ENCODE measurements around the gene LILRB3. TPM values are rescaled to one million over a fixed set of nuclear protein-coding genes. Genes with fewer than 3 reads are reported as not detected.

LILRB3 gene
- total RNA-seq, 4 donors from 2014 or later: 0.34 to 5.7 (median 2.9) TPM

DNA sequence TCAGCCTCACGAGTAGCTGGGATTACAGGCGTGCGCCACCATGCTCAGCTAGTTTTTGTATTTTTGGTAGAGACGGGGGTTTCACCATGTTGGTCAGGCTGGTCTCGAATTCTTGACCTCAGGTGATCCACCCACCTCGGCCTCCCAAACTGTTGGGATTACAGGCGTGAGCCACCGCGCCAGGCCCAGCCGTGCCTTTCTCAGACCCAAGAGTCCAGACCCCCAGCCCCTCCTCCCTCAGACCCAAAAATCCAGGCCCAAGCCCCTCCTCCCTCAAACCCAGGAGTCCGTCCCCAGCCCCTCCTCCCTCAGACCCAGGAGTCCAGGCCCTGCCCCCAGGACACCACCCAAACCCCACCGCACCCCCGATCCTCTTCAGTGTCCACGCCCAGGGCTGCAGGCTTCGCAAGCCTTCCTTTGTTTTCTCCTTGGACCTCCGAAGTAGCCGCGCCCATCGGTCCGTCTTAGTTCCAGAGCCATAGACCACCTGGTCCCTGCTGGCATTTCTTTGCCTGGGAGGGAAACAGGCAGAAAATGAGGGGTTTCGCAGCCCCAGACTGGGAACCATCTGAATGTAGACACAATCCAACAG, 53.6 kb downstream of the LILRB3 start:
- no peak overlapping the region for H3K4me3 ChIP-seq
- WGBS: 83% methylated on average over 21 of the region's 21 CpGs
- DNase-seq (ENCODE audit: low spot score in 2 of 2): no peak

DNA sequence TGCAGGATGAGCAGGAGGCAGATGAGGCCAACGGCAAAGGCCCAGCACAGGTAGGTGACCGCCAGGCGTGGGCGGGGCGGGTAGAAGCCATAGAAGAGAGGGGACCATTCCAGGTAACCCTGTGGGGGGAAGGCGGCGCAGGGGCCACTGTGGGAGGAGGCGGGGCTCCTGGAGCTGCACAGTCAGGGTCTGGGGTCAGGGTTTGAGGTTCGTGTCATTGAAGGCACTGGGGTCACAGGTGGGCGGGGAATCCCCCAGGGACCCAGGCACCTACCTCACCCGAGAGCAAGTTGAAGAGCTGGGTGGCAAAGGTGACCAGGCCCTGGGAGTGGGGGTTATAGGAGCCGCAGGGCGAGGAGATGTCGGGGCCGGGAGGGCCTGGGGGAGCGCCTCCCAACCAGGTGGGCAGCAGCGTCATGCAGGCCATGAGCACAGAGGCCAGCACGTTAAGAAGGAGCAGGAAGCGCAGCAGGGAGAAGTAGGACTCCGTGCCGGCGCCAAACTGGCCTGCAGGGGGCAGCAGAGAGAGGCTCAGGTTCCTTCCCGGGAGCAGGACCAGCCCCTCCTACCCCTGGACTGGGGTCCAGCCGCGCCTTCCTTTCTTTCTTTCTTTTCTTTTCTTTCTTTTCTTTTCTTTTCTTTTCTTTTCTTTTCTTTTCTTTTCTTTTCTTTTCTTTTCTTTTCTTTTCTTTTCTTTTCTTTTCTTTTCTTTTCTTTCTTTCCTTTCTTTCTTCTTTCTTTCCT, 54.5 kb downstream of the LILRB3 start:
- peak; percentile 90 to 95 for DNase-seq (ENCODE audit: low spot score in 2 of 2)
- 34% methylated on average over 17 of the region's 25 CpGs for WGBS
- no peak overlapping the region for H3K27ac ChIP-seq
- no peaks in the 10 kb centered on the region for H3K9me3 ChIP-seq
- no peak overlapping the region for H3K4me3 ChIP-seq
- no peaks in the 10 kb centered on the region for H3K36me3 ChIP-seq
- H3K4me1 ChIP-seq: peaks cover 21% of the 10 kb centered on the region
- peaks cover 3% of the 10 kb centered on the region for H3K27me3 ChIP-seq
- no peak for TF ChIP-seq POLR2AphosphoS5 (IDR thresholded peaks at IDR 0.05)
- no peak for TF ChIP-seq EP300 (IDR thresholded peaks at IDR 0.05)
- no peak for TF ChIP-seq POLR2A (IDR thresholded peaks at IDR 0.05)
- TF ChIP-seq, protein P1, sequence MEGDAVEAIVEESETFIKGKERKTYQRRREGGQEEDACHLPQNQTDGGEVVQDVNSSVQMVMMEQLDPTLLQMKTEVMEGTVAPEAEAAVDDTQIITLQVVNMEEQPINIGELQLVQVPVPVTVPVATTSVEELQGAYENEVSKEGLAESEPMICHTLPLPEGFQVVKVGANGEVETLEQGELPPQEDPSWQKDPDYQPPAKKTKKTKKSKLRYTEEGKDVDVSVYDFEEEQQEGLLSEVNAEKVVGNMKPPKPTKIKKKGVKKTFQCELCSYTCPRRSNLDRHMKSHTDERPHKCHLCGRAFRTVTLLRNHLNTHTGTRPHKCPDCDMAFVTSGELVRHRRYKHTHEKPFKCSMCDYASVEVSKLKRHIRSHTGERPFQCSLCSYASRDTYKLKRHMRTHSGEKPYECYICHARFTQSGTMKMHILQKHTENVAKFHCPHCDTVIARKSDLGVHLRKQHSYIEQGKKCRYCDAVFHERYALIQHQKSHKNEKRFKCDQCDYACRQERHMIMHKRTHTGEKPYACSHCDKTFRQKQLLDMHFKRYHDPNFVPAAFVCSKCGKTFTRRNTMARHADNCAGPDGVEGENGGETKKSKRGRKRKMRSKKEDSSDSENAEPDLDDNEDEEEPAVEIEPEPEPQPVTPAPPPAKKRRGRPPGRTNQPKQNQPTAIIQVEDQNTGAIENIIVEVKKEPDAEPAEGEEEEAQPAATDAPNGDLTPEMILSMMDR (IDR thresholded peaks at IDR 0.05): peak; percentile 57 to 95

More for the DNA sequence above, 53.6 kb downstream of the LILRB3 start:
- H3K9me3 ChIP-seq: no peaks in the 10 kb centered on the region
- no peak overlapping the region for H3K27ac ChIP-seq
- H3K4me1 ChIP-seq: peaks cover 22% of the 10 kb centered on the region
- no peaks in the 10 kb centered on the region for H3K36me3 ChIP-seq
- TF ChIP-seq POLR2A (IDR thresholded peaks at IDR 0.05) (no peak), POLR2AphosphoS5 (IDR thresholded peaks at IDR 0.05) (no peak), EP300 (IDR thresholded peaks at IDR 0.05) (no peak)
- TF ChIP-seq, protein P1 (IDR thresholded peaks at IDR 0.05): no peak
- H3K27me3 ChIP-seq: peaks cover 4% of the 10 kb centered on the region

Other genes with a start within 250 kb of the LILRB3 start
- gene CACNG6, start 231.4 kb downstream of the LILRB3 start, total RNA-seq: not detected
- not detected for gene VSTM1, start 159.1 kb downstream of the LILRB3 start, total RNA-seq
- gene TARM1, start 141.6 kb downstream of the LILRB3 start, total RNA-seq: not detected
- 1 to 10 TPM in 3 of 4 donors, under 1 TPM in 1; 0.49 to 2.7 (median 1.8) TPM for gene OSCAR, start 122.2 kb downstream of the LILRB3 start, total RNA-seq
- 10 to 100 TPM; 23.1 to 71.9 (median 46.4) TPM for gene NDUFA3, start 120.2 kb downstream of the LILRB3 start, total RNA-seq
- 10 to 100 TPM in 3 of 4 donors, 1 to 10 TPM in 1; 7.8 to 16.5 (median 11.5) TPM for gene TFPT, start 107.3 kb downstream of the LILRB3 start, total RNA-seq
- 10 to 100 TPM; 49.6 to 75.3 (median 55.4) TPM for gene PRPF31, start 107.3 kb downstream of the LILRB3 start, total RNA-seq
- gene CNOT3, start 85.2 kb downstream of the LILRB3 start, total RNA-seq: 10 to 100 TPM; 27.3 to 40.7 (median 35.2) TPM
- 1 to 10 TPM; 2.6 to 4.6 (median 4.0) TPM for gene LENG1, start 63.3 kb downstream of the LILRB3 start, total RNA-seq
- 10 to 100 TPM in 2 of 4 donors, 1 to 10 TPM in 2; 3.4 to 22.8 (median 9.0) TPM for gene TMC4, start 49.8 kb downstream of the LILRB3 start, total RNA-seq
- 10 to 100 TPM; 54.7 to 96.5 (median 58.7) TPM for gene MBOAT7, start 33.4 kb downstream of the LILRB3 start, total RNA-seq
- 10 to 100 TPM; 42.7 to 76.3 (median 69.1) TPM for gene TSEN34, start 31.7 kb downstream of the LILRB3 start, total RNA-seq
- 1,000 to 10,000 TPM; 1,403 to 3,061 (median 2,817) TPM for gene RPS9, start 22.1 kb downstream of the LILRB3 start, total RNA-seq
- gene LILRA6, start 19.8 kb upstream of the LILRB3 start, total RNA-seq: under 1 TPM in 1 of 4 donors, not detected in 3; 0.51 TPM
- 1 to 10 TPM in 2 of 4 donors, under 1 TPM in 2; 0.68 to 3.4 (median 2.0) TPM for gene LILRB5, start 34.3 kb upstream of the LILRB3 start, total RNA-seq
- gene LILRB2, start 58.1 kb upstream of the LILRB3 start, total RNA-seq: under 1 TPM in 3 of 4 donors, not detected in 1; 0.38 to 0.80 (median 0.64) TPM
- not detected for gene LILRA5, start 90.2 kb upstream of the LILRB3 start, total RNA-seq
- gene LILRA4, start 116.2 kb upstream of the LILRB3 start, total RNA-seq: under 1 TPM in 3 of 4 donors, not detected in 1; 0.48 to 0.72 (median 0.55) TPM
- gene LAIR1, start 141.9 kb upstream of the LILRB3 start, total RNA-seq: 1 to 10 TPM; 1.0 to 1.9 (median 1.5) TPM
- gene TTYH1, start 192.5 kb upstream of the LILRB3 start, total RNA-seq: 10 to 100 TPM; 11.2 to 20.4 (median 12.5) TPM
- gene LENG8, start 226.2 kb upstream of the LILRB3 start, total RNA-seq: 100 to 1,000 TPM in 2 of 4 donors, 10 to 100 TPM in 2; 80.4 to 410 (median 124) TPM
- gene LENG9, start 240.8 kb upstream of the LILRB3 start, total RNA-seq: 1 to 10 TPM; 3.1 to 7.9 (median 4.1) TPM

Measured in suprapubic skin (tissue), 4 donors.